Right lobe of liver (tissue), 6 donors: ENCODE measurements around the gene AMOTL2. TPM values are rescaled to one million over a fixed set of nuclear protein-coding genes. Genes with fewer than 3 reads are reported as not detected.

ENCODE experiments used
- ATAC-seq, 4 donors: fragments of 200-7000 bp; cut with Tn5 transposase; one replicate each; pipeline ENCODE4 v1.9.1; 2020; ENCODE audit warnings: mild to moderate bottlenecking in 4 of 4, moderate library complexity in 4 of 4
- DNase-seq, 3 donors: peaks; one replicate each; pipeline ENCODE4 v3.0.0-alpha.2; 2020
- H3K27ac ChIP-seq, 3 donors: fragments of 200-600 bp; one replicate each; pipeline ENCODE4 v1.8.0; 2022
- H3K27me3 ChIP-seq, 2 donors: fragments of 200-600 bp; one replicate each; pipeline ENCODE4 v1.8.0; 2022
- H3K36me3 ChIP-seq, 4 donors: fragments of 200-600 bp; sonication (generic) in 1 of 4; one replicate each; pipeline versions ENCODE4 v1.5.1 to v1.8.0; 2017 to 2022; ENCODE audit warnings: control low read depth in 1 of 4
- H3K4me1 ChIP-seq, 4 donors: fragments of 200-600 bp; sonication (generic) in 1 of 4; one replicate each; pipeline versions ENCODE4 v1.5.1 to v1.8.0; 2017 to 2022; ENCODE audit warnings: control low read depth in 1 of 4
- H3K4me3 ChIP-seq, 3 donors: fragments of 200-600 bp; one replicate each; pipeline ENCODE4 v1.8.0; 2022
- H3K9me3 ChIP-seq, 4 donors: fragments of 200-600 bp; sonication (generic) in 1 of 4; one replicate each; pipeline versions ENCODE4 v1.5.1 to v1.8.0; 2017 to 2022; ENCODE audit warnings: control low read depth in 1 of 4
- POLR2A ChIP-seq: fragments of 450-650 bp; IDR thresholded peaks from one replicate; pipeline ENCODE4 v1.6.1; 2017; ENCODE audit warnings: antibody characterized with exemption, mild to moderate bottlenecking
- WGBS: methylation state at CpG from one replicate; pipeline ENCODE4 v1.1.6; 2018; ENCODE audit warnings: low coverage, low lambda C conversion rate; ENCODE audit not compliant: insufficient coverage; ENCODE audit errors: missing lambda C conversion rate; 5-methylcytosine and 5-hydroxymethylcytosine counted together
- intact Hi-C, 2 donors: fragments of 100-400 bp; cut with DNase I; formaldehyde crosslinking; loops; one replicate each; pipeline versions ENCODE4 v1.11.2 to v1.14.1; 2022
- total RNA-seq, 6 experiments: library from RNA; depleted of rRNA in 2 of 6; stranded (reverse); fragments of >200 nt in 2 of 6; fragmentation: NEBNext Ultra II Directional in 3 of 6; extraction: Animal tissue kit (Norgen Biotek cat#: 25700) in 3 of 6; gene quantifications; one replicate each; pipeline versions ENCODE4 v1.1.0 to v1.2.4, GENCODE V29; 2016 to 2023
- TF ChIP-seq, protein P1 (sequence below), 4 donors: fragments of 200-600 bp in 3 of 4; fragments of 450-650 bp in 1 of 4; IDR thresholded peaks; one replicate each; pipeline versions ENCODE4 v1.5.1 to v1.8.0; 2016 to 2022; ENCODE audit warnings: antibody characterized with exemption in 4 of 4, mild to moderate bottlenecking in 2 of 4
- donor health status: DM: no; HTN: yes; CAD: no.
- donor health status: DM: no; HTN: no; CAD: no.
- donor health status: DM: no; HTN: no; CAD: no.
- donor health status: DM: no; HTN: yes; CAD: no.
- donor health status: DM: no; HTN: yes; CAD: no.

AMOTL2 gene
- total RNA-seq, 6 experiments from 2014 or later: 18.0 to 33.3 (median 21.8) TPM

- 17% methylated on average over 1 of the region's 1 CpG for WGBS
- TF ChIP-seq POLR2A: no peak
- TF ChIP-seq, protein P1, sequence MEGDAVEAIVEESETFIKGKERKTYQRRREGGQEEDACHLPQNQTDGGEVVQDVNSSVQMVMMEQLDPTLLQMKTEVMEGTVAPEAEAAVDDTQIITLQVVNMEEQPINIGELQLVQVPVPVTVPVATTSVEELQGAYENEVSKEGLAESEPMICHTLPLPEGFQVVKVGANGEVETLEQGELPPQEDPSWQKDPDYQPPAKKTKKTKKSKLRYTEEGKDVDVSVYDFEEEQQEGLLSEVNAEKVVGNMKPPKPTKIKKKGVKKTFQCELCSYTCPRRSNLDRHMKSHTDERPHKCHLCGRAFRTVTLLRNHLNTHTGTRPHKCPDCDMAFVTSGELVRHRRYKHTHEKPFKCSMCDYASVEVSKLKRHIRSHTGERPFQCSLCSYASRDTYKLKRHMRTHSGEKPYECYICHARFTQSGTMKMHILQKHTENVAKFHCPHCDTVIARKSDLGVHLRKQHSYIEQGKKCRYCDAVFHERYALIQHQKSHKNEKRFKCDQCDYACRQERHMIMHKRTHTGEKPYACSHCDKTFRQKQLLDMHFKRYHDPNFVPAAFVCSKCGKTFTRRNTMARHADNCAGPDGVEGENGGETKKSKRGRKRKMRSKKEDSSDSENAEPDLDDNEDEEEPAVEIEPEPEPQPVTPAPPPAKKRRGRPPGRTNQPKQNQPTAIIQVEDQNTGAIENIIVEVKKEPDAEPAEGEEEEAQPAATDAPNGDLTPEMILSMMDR (IDR thresholded peaks at IDR 0.05): no peak
- intact Hi-C loops: no loop called here
- Histone ChIP-seq H3K4me1 (peaks cover 0 to 14% (median 6%) of the 10 kb centered on the region in 4 donors), H3K27me3 (no peaks in the 10 kb centered on the region), H3K27ac (no peak overlapping the region), H3K4me3 (no peak overlapping the region), H3K36me3 (no peaks in the 10 kb centered on the region), H3K9me3 (no peaks in the 10 kb centered on the region)
- DNase-seq (no peak), ATAC-seq (no peak)
These were observed 27.5 kb downstream of the AMOTL2 start for GRCh38 chr3:134346744-134347143.

DNA sequence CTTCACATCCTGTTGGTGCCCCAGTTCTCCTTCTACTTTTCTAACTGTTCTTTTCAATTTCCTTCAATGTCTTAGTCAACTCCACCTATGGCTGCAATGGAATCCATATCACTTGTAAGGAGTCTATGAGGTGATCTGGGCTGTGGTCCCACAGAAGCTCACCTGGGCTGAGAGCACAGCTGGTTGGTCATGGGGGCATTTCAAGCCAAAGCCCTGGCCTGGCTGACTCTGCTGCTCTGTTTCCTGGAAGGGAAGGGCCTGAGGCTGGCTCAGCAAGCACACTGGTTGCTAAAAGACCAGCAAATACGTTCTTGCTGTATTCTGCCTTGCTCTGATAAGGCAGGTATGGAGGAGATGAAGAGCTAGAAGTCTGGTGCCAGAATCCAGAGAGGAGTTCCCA, 29.0 kb downstream of the AMOTL2 start:
- Histone ChIP-seq H3K4me1 (no peaks in the 10 kb centered on the region), H3K27me3 (no peaks in the 10 kb centered on the region), H3K27ac (no peak overlapping the region), H3K36me3 (no peaks in the 10 kb centered on the region), H3K4me3 (no peak overlapping the region), H3K9me3 (no peaks in the 10 kb centered on the region)
- no CpG with 5 or more reads among the region's 1 CpG for WGBS
- ATAC-seq (no peak), DNase-seq (no peak)
- intact Hi-C loops: no loop called here
- TF ChIP-seq, protein P1 (IDR thresholded peaks at IDR 0.05): no peak
- TF ChIP-seq POLR2A: no peak

- Histone ChIP-seq H3K4me1 (no peaks in the 10 kb centered on the region), H3K27me3 (no peaks in the 10 kb centered on the region), H3K36me3 (no peaks in the 10 kb centered on the region), H3K4me3 (no peak overlapping the region), H3K9me3 (no peaks in the 10 kb centered on the region), H3K27ac (no peak overlapping the region)
- TF ChIP-seq POLR2A: no peak
- TF ChIP-seq, protein P1 (IDR thresholded peaks at IDR 0.05): no peak
- intact Hi-C loops: no loop called here
- ATAC-seq (no peak), DNase-seq (no peak)
- WGBS: 75% methylated on average over 1 of the region's 2 CpGs
These were observed 29.7 kb downstream of the AMOTL2 start for GRCh38 chr3:134344560-134344959.

GRCh38 chr3:134342259-134342658, 32.0 kb downstream of the AMOTL2 start:
- no peak overlapping the region for H3K4me3 ChIP-seq
- H3K36me3 ChIP-seq: no peaks in the 10 kb centered on the region
- ATAC-seq: no peak
- no peaks in the 10 kb centered on the region for H3K4me1 ChIP-seq
- DNase-seq: no peak
- TF ChIP-seq, protein P1 (IDR thresholded peaks at IDR 0.05): no peak
- TF ChIP-seq POLR2A: no peak
- H3K9me3 ChIP-seq: no peaks in the 10 kb centered on the region
- intact Hi-C loops: no loop called here
- H3K27me3 ChIP-seq: no peaks in the 10 kb centered on the region
- WGBS: 92% methylated on average over 7 of the region's 9 CpGs
- no peak overlapping the region for H3K27ac ChIP-seq

DNA sequence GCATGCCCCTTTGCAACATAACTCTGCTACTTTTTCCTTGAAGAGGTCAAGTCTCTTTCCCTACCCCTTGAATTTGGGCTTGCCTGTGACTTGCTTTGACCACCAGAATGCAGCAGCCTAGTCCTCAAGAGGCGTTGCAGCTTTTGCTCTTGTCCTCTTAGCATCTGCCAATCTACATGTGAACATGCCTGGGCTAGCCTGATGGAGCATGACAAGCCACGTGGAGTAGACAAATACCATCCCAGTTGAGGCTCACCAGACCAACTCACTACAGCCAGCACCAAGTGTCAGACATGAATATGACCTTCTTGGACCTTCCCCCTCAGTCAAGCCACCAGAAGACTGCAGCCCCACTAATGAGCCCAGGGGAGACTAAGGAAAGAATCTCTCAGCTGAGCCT, 32.9 kb downstream of the AMOTL2 start:
- no peak for DNase-seq
- 69% methylated on average over 2 of the region's 2 CpGs for WGBS
- H3K36me3 ChIP-seq: no peaks in the 10 kb centered on the region

More for the DNA sequence above, 32.9 kb downstream of the AMOTL2 start:
- intact Hi-C loops: no loop called here
- H3K4me1 ChIP-seq: no peaks in the 10 kb centered on the region
- no peak for ATAC-seq
- no peak for TF ChIP-seq POLR2A
- TF ChIP-seq, protein P1 (IDR thresholded peaks at IDR 0.05): no peak
- H3K9me3 ChIP-seq: no peaks in the 10 kb centered on the region
- H3K27ac ChIP-seq: no peak overlapping the region
- H3K4me3 ChIP-seq: no peak overlapping the region
- no peaks in the 10 kb centered on the region for H3K27me3 ChIP-seq
